GM18508 (cell line): Measurements from ENCODE around the gene SPOCD1.

Experiments used
- ATAC-seq: cut with Tn5 transposase; IDR thresholded peaks from one replicate; pipeline ENCODE4 v1.9.1; 2021; ENCODE audit warnings: moderate number of reproducible peaks; ENCODE audit not compliant: insufficient read depth, unreplicated experiment

SPOCD1 gene

GRCh38 chr1:31789259-31790065, 26.4 kb downstream of the SPOCD1 start:
- ATAC-seq: no peak

- ATAC-seq: no peak
These were observed 27.0 kb downstream of the SPOCD1 start for GRCh38 chr1:31788825-31789256.

DNA sequence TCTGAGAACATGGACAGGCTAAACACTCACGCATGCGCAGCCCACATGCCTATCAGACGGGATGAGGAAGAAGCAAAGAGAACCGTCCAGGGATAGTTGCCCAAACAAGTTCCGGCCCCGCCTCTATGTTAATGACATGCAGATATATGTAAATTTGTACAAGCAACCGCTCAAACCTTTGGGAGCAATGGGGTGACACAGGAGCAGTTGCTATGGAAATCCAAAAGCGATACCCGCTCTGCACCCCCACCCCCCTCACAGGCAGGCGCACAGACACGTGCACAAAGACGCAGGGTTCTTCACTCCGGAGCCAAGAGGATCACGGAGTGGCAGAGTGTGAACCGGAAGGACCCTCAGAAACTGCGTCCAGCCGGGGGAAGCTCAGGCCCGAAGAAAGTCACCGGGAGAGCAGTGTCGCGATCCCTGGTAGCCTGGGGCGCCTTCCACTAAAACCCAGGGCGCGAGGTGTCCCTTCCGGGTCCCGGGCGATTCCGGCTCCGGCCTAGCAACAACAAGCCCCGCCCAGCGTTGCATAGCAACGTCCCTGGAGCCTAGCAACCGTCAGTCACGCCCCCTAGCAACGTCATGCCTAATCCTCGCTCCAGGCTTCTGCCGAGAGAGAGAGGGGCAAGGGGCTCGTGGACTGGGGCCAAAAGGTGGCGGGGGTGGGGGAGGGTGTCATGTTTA, 27.5 kb downstream of the SPOCD1 start:
- ATAC-seq: no peak

DNA sequence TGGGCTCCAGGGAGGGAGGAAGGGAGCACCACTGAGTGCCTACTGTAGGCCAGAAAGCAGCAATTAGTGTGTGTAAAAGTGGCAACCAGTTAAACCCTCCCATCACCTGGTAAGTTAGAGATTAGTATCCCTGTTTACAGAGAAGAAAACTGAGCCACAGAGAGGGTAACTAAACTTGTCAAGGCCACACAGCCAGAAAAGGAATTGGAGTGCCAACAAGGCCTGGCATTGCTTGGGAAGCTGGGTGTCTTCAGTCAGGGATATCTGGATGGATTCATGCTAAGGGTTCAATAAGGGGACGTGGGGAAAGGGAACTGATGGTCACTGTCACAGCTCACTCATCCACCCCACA, 28.1 kb downstream of the SPOCD1 start:
- ATAC-seq: no peak

DNA sequence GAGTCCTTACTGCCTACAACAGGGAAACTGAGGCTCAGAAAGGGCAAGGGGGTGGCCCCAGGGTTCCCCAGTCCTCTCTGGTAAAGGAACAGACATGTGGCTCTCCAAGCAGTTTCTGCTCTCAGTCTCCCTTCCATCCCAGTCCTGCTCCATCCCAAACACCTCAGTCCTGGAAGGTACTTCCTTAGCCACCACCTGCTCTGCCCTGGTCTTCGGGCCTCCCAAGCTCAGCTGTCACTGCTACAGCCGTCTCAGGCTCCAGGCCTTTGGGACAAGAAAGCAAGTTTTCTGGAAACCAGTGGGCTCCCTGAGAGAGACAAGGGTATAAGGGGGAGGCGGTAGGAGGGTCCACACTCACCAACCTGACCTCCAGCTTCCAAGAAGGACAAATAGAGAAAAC, 28.6 kb downstream of the SPOCD1 start:
- ATAC-seq: no peak

GRCh38 chr1:31786366-31787060, 29.3 kb downstream of the SPOCD1 start:
- ATAC-seq: no peak

DNA sequence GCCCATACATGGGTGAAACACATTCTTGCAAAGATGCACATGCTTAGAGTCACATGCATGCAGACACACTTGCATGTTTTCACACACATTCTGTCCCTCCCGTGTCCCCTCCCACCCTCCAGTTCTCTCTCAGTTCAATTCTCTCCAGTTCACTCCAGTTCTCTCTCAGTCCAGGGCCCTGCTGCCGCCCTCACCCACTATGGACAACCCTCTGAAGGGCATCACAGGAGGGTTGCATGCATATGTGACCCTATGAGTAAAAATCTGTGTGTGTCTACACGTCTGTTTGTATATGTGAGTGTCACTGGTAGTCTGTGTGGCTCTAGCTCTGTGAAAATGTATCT, 29.9 kb downstream of the SPOCD1 start:
- no peak for ATAC-seq

DNA sequence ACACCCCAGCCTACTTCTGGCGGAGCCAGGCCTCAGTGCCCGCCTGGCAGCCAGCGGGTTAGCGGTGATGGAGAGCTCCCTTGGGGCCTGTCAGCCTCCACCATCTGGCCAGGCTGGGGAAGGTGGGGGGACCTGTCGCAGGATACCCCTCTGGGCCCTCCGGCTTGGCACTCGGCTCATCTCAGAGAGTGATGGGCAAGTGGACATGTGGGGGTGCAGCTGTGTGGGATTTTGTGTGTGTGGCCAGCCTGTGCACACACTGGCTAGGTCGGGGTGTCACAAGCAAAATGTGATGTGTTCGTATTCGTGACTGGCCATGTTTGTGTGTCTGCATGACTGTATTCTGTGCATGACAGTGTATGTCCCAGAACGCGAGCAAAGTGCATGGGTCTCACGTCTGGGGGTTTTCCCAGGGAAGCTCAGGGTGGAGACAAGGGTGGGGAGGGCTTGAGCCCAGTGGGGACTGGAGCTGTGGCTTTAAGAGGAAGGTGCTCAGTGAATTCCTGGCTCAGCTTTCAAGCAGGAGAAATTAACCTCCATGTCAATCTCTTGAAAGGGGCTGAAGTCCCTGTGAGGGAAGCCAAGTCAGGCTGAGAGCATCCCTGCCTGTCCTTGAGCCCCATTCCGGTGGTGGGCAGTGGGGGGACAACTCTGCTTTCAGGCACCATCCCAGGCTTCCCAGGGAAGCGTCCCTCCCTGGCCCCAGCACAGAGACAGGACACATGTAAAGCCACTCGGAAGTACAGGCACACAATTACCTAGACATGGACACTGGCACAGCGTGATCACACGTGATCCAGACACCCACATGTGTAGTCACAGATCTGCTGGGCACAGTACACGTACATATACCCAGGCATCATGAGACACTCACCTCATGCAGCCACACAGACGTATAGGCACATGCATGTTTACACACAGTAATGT, 30.5 kb downstream of the SPOCD1 start:
- no peak for ATAC-seq

DNA sequence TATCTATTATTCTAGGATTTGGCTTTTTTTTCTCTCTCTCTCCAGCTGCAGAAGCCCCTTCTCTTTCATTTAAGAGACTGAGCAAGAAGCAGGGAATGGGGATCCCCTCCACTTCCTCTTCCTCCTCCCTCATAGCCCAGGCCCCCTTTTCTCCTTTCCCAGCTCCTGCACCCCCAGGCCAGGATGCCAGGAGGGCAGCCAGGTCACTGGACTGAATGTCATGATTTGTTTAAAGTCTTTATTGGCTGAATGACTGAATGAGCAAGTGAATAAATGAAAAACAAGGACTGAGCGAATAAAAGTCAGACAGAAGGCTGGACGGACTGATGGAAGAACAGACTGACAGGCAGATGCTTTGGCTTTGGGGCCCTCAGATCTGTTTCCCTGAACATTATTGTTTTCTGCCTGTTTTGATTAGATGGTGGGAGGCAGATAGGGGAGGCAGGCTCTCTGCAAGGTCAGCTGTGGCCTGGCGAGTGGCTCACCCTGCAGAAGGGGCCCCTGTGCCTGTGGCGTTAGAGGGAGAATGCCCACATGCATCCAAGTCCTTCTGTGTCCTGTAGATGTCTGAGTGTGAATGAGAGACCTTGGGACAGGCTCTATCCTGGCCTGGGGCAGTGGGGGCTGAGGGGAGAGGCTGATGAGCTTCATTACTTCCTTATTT, 31.3 kb downstream of the SPOCD1 start:
- no peak for ATAC-seq

DNA sequence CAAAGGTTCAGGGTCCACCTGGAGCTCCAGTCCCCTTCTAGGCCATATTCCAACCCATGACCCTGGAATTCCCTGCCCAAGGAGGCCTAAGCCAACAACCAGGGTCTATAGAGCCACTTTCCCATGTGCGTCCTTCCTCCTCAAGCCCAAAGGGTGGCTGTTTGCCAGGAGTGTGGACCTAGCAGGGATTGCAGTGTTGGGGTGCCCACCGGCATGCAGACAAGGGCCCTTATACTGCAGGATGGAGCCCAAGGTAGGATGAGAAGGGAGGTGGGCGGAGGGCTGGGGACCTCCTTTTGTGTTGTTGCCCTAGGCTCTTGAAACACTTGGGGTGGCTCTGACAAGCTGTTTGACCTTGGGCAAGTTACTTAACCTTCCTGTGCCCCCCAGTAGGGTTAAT, 32.0 kb downstream of the SPOCD1 start:
- ATAC-seq: no peak

GRCh38 chr1:31782421-31783410, 33.1 kb downstream of the SPOCD1 start:
- ATAC-seq: no peak

DNA sequence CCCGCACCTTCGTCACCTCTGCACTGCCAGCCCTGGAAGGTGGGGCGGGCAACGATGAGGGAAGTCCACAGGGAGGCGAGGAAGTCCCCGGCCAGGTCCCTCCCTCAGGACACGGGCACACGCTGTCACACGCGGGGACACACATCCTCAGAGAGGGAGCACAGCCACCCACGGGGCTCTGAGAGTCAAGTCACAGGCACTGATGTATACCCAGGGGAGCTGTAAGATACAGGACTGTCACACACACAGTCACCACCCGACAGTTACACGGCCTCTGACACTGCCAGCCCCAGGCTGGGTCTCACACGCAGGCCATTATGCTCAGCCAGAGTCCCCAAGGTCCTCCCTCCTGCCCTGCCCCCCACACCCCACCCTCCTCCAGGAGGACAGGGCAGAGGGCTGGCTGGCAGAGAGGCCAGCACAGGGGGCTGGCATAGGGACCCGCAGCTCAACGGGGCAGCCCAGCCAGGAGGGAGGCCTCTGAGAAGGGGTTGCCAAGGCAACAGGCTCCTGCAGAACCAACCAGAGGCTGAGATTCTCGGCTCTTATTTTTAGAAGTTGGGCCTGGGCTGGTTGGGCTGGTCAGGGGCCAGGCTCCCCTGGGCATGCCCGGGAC, 34.0 kb downstream of the SPOCD1 start:
- no peak for ATAC-seq

DNA sequence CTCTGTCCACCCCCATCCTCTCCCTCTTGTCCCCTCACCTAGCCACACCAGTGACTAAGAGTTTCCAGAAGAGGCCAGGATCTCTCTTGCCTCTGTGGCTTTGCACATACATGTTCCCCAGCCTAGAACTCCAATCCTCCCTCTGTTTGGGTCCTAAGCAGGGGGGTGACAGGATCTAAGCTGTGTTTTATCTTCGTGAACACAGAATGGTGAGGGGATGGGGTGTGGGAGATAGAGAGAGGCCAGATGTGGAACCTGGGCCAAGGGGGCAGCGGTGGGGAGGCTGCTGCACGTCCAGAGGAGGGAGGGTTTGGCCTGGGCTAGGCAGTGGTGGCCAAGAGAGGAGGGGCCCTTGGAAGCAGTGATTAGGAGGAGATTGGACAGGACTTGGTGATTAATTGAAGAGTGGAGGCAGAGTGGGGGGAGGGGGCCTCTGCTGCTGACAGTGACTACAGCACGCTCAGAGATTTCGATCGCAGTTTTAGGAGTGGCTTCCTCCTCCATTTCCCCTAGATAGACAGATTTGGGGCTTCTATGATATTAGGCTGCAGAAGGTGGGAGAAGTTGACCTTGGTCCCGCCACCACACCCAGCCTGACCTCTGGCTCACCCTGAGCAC, 34.6 kb downstream of the SPOCD1 start:
- no peak for ATAC-seq

DNA sequence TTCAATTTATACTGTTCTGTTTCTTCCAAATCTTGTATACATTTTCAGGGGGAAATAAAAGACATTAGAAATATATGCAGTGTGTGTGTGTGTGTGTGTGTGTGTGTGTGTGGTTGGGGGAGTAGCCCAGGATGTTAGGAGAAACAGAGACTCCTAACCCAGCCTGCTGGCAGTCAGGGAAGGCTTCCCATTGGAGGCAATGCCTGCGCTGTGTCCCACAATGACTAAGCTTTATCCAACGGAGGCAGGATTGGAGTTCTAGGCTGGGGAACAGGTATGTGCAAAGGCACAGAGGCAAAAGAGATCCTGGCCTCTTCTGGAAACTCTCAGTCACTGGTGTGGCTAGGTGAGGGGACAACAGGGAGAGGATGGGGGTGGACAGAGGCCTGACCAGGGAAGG, 35.2 kb downstream of the SPOCD1 start:
- ATAC-seq: no peak

DNA sequence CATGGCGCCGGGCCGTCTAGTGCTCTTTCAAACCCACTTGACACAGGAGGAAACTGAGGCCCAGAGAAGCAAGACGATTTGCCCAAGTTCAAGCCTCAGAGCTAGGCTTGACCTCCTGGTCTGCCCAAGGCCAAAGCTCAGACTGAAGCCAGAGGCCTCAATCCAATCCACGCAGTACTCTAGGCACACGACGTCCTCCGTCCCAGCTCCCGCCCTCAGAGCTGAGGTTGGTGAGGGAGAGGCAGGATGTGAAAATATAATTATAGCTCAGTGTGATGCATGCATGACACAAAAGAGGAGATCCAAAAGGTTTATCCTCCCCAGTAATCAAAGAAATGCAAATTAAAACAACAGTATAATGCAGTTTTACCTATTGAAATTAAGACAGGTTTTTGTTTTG, 36.1 kb downstream of the SPOCD1 start:
- ATAC-seq: no peak

- no peak for ATAC-seq
These were observed 36.9 kb downstream of the SPOCD1 start for GRCh38 chr1:31778763-31779488.

DNA sequence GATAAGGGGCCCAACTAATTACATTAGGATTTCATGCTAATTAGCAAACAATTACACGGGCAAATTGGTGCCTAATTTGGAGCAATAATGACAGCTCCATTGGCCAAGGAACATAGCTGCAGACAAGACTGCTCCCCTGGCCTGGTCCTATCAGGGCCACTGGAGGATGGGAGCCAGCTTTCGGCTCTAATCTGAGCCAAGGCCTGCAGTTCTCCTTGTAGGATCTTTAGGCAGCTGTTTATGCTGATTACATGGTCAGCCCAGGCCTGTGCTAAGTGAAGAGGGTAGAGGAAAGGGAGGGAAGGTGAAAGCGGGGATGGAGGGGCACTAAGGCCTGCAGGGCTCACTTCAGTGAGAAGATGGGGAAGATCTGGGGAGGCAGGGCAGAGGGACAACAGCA, 39.3 kb downstream of the SPOCD1 start:
- ATAC-seq: no peak
